Right hindlimb (tissue), 1 donor: ENCODE measurements around the gene ZP3.
A peak's percentile ranks its signal among the peaks of the same experiment; 100 is the strongest.
"Not testable (repeated sequence)": the region's sequence is repeated elsewhere in the genome, so short reads cannot be mapped to it uniquely, and the experiment has no call there.

Experiments used
- DNase-seq: peaks from one replicate; pipeline ENCODE4 v3.0.0-alpha.2; 2018

Gene ZP3

GRCh38 chr7:76424413-76425111 is at the start of gene ZP3:
ZP3 (plus strand) TSS chr7:76424950; CDS start chr7:76424965, 15 bp downstream.
- DNase-seq = no peak

DNA sequence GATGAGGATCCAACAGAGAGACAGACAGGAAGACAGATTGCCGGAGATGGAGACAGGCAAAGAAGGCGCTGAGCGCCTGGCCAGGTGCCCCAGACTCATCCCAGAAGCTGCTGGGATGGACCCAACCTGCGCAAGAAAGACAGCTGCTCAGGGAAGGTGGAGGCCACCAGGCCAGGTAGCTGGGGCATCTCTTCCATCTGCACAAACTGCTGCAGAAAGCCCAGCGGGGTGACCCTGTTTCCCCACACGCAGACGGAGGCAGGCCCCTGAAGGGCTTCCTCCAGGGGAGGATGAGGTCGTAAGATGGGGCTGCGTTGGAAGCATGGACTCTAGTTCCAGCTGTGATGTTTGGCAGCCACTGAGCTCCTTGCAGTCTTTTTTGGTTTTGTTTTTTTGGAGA is 49.5 kb upstream of the ZP3 start:
- DNase-seq = no peak

GRCh38 chr7:76377186-76377918 is 47.4 kb upstream of the ZP3 start:
- DNase-seq = no peak

GRCh38 chr7:76380623-76380966 is 44.2 kb upstream of the ZP3 start:
- no peak for DNase-seq

DNA sequence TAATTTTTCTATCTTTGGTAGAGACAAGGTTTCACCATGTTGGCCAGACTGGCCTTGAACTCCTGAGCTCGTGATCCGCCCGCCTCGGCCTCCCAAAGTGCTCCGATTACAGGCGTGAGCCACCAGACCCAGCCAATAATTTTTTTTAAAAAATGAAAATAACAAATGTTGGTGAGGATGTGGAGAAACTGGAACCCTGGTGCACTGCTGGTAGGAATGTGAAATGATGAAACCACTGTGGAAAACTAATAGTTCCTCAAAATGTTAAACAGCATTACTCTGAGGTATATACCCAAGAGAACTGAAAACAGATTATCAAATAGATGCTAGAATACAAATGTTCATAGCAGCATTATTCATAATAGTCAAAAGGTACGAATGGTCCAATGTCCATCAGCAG is 42.9 kb upstream of the ZP3 start:
- no peak for DNase-seq

DNA sequence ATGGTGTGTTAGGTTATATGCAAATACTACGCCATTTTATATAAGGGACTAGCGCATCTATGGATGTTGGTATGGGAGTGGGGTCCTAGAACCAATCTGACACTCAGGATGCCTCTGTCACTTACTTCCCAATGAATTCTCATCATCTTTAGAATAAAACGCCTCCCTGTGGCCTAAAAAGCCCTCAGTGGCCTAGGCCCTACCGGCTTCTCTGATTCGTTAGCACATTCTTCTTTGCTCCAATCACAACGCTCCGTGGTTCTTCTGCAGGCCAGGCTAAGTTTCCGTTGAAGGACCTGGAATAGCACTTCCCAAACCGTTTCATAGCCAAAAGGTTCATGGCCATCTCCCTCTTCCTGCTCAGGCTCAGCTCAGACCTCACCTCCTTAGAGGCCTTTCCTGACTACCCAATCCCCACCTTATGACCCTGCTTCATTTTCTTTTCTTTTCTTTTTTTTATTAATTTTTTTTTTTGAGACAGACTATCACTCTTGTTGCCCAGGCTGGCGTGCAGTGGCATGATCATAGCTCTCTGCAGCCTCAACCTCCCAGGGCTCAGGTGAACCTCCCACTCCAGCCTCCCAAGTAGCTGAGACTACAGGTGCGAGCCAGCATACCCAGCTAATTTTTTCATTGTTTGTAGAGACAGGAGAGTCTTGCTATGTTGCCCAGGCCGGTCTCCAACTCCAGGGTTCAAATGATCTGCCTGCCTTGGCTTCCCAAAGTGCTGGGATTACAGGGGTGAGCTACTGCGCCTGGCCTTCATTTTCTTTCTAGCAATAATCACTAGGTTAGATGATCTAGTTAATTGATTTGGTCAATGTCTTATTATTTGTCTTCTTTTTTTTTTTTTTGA is 41.4 kb upstream of the ZP3 start:
- DNase-seq = no peak

- DNase-seq = no peak
Measured at GRCh38 chr7:76386691-76387260, 38.0 kb upstream of the ZP3 start.

DNA sequence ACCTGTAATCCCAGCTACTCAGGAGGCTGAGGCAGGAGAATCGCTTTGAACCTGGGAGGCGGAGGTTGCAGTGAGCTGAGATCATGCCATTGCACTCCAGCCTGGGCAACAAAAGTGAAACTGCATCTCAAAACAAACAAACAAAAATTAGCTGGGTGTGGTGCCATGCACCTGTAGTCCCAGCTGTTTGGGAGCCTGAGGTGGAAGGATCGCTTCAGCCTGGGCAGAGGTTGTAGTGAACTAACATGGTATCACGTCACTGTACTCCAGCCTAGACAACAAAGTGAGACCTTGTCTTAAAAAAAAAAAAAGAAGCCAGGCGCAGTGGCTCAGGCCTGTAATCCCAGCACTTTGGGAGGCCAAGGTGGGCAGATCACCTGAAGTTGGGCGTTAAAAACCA is 37.0 kb upstream of the ZP3 start:
- DNase-seq = not testable (repeated sequence)

- DNase-seq = no peak
Measured at GRCh38 chr7:76390092-76390491, 34.7 kb upstream of the ZP3 start.

DNA sequence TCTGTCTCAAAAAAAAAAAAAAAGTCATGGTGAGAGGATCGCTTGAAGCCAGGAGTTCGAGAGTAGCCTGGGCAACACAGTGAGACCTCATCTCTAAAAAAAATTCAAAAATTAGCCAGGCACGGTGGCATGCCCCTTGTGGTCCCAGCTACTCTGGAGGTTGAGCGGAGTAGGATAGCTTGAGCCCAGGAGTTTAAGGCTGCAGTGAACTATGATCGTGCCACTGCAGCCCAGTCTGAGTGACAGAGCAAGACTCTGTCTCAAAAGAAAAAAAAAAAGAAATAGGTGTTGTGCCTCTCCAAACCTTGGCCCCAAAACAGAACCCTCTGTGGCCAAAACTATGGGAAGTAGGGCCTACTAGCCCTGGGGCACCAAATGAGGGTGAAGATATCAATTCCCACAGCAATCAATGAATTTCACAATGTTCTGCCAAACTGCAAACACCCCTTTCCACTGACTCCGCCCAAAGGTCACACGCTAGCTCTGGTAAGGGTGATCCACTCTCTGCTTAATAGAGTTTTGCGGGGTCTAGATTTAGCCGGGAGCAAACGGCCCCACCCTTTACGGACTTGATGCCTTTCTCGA is 32.1 kb upstream of the ZP3 start:
- no peak for DNase-seq

DNA sequence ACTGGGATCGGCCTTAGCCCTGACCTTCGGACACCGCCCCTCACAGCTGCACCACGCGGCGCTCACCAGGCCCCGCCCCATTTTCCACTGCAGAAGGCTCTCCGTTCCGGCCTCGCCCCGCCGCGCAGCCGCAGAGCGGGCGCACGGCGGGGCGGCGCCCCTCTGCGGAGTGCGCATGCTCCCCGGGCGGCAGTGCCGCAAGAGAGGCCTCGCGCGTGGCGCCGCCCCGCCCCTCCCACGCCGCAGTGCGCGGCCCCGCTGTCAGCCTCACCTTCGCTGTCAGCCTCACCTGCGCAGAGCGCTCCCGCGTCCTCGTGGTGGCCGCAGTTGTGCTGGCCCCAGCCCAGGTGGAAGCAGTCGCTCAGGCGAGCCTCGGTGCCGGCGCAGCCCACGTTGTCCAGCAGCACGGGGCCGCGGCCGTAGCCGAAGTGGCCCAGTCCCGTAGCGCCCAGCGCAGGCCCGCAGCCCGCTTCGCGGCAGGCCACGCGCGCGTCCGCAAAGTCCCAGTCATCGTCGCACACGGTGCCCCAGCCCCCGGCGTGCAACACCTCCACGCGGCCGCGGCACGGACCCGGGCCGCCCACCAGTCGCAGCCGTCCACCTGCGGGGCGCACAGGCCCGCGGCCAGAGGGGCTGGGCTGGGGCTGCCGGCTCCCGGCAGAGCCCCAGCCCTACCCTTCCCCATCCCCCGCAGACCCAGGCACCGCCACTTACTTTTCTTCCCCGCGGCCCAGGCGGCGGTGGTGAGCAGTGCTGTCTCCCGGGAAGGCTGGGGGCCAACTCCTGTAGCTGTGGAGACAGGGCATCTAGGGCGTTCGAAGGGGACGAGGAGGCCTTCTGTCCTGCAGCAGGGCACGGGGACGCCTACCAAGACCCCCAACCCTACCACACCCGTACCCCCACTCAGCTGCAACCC is 31.4 kb upstream of the ZP3 start:
- DNase-seq = peak; percentile 96

DNA sequence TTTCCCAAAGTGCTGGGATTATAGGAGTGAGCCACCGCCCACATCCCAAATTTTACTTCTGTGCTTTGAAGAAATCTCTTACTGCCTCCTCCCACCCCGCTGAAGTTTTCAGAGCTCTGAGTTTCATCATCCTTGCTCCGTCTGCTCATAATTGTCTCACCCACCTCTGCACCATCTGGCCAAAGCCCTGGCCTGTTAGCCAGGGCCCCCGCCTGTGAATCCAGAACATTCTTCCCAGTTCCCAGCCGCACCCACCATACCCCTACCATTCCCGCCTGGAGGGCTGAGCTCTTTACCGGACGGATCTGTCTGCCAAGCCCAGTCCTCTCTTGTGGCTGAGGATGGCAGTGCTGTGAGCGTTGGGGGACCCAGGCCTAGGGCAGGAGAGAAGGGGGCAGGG is 29.8 kb upstream of the ZP3 start:
- DNase-seq = no peak

- not testable (repeated sequence) for DNase-seq
Measured at GRCh38 chr7:76395605-76395964, 29.2 kb upstream of the ZP3 start.

GRCh38 chr7:76395965-76396726 is 28.6 kb upstream of the ZP3 start:
- DNase-seq = peak; percentile 71

DNA sequence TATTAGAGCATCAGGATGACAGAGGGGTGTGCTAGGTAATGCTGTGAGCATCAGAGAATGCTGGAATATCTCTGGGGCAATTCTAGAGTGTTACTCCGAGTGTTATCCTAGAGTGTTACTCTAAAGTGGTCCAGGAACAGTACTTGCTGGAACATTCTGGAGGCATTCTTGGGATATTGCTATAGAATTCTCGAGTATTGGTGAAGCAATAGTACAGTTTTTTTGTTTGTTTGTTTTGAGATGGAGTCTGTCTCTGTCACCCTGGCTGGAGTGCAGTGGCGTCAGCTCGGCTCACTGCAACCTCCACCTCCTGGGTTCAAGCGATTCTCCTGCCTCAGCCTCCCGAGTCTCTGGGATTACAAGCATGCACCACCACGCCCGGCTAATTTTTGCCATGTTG is 27.9 kb upstream of the ZP3 start:
- DNase-seq = no peak

- peak; percentile 79 for DNase-seq
Measured at GRCh38 chr7:76397409-76398183, 27.2 kb upstream of the ZP3 start.

- no peak for DNase-seq
Measured at GRCh38 chr7:76400248-76400647, 24.5 kb upstream of the ZP3 start.

DNA sequence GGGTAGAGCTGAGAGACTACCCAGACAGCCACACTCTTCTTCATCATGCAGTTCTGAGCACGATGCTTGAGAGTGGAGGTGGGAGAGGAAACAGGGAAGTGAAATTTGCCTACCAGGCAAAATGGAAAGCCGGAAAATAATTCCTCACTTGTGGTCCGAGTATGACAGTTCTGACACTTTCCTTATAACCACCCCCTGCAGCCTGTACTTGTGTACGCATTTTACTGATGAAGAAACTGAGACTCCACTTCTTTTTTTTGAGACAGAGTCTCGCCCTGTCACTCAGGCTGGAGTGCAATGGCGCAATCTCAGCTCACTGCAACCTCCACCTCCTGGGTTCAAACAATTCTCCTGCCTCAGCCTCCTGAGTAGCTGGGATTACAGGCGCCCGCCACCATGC is 21.7 kb upstream of the ZP3 start:
- DNase-seq = not testable (repeated sequence)

- DNase-seq = no peak
Measured at GRCh38 chr7:76403780-76404494, 20.8 kb upstream of the ZP3 start.

GRCh38 chr7:76405738-76406137 is 19.0 kb upstream of the ZP3 start:
- DNase-seq = no peak
